ENCODE data around the gene SPATA21. TPM values are rescaled to one million over a fixed set of nuclear protein-coding genes. Genes with fewer than 3 reads are reported as not detected.
A peak's percentile ranks its signal among the peaks of the same experiment; 100 is the strongest.

Gene SPATA21
- total RNA-seq, 1 experiment from 2014 or later: not detected

DNA sequence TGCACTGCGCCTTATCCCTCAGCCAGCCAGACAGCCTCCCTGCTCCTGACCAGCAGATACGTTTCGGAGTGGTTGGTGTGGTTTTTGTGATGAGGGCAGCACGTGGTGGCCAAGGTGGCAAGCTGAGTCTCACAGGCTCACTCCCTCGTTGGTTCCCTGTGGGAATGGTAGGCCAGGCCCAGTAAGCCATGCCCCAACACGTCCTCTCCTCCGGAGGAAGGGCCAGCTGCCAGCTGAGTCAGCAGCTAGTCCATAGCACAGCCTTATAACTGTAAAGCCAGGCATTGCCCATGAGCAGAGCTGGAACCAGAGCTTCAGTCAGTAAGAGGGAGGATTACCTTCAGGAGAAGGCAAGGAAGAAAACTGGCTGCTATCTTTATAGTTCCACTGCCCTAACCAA is 40.6 kb downstream of the SPATA21 start:
- peak overlapping the region; percentile 75 for H3K27ac Mint-ChIP-seq

GRCh38 chr1:16394977-16395376 is 42.2 kb downstream of the SPATA21 start:
- H3K4me3 Mint-ChIP-seq: no peak overlapping the region
- no peak for TF ChIP-seq ZBTB21 (CRISPR knock-in tag; IDR thresholded peaks at IDR 0.05; ENCODE audit: borderline replicate concordance)
- TF ChIP-seq PRRX2 (CRISPR knock-in tag; IDR thresholded peaks at IDR 0.05): no peak
- TF ChIP-seq ZNF121 (CRISPR knock-in tag; IDR thresholded peaks at IDR 0.05): no peak
- TF ChIP-seq ATF2 (CRISPR knock-in tag; IDR thresholded peaks at IDR 0.05; ENCODE audit: borderline replicate concordance, low read depth): no peak
- TF ChIP-seq CBFB (CRISPR knock-in tag; IDR thresholded peaks at IDR 0.05; ENCODE audit: low read depth): no peak
- peaks cover 26% of the 10 kb centered on the region for H3K36me3 Mint-ChIP-seq
- H3K9me3 Mint-ChIP-seq: no peaks in the 10 kb centered on the region
- peaks cover 41% of the 10 kb centered on the region for H3K4me1 Mint-ChIP-seq
- no peaks in the 10 kb centered on the region; the same call in 1 of the 2 replicates for H3K27me3 Mint-ChIP-seq (ENCODE audit: low read depth)
- DNase-seq (ENCODE audit: low spot score): no peak
- no peak overlapping the region for H3K27ac Mint-ChIP-seq
- POLR2A ChIA-PET: no interaction called here
- CTCF ChIA-PET: no interaction called here
- ATAC-seq: no peak

More for the DNA sequence above, 40.6 kb downstream of the SPATA21 start:
- ChIA-PET CTCF (no interaction called here), POLR2A (no interaction called here)
- H3K4me3 Mint-ChIP-seq: no peak overlapping the region
- no peak for DNase-seq (ENCODE audit: low spot score)
- H3K27me3 Mint-ChIP-seq (ENCODE audit: low read depth): no peaks in the 10 kb centered on the region
- H3K4me1 Mint-ChIP-seq: peaks cover 25% of the 10 kb centered on the region
- no peak for ATAC-seq
- no peaks in the 10 kb centered on the region for H3K9me3 Mint-ChIP-seq
- TF ChIP-seq MYBL2 (CRISPR knock-in tag; IDR thresholded peaks at IDR 0.05) (no peak), ZNF416 (CRISPR knock-in tag; IDR thresholded peaks at IDR 0.05) (no peak), RELA (CRISPR knock-in tag; IDR thresholded peaks at IDR 0.05; ENCODE audit: borderline replicate concordance) (no peak), NR3C1 (CRISPR knock-in tag; conservative IDR thresholded peaks at IDR 0.05; ENCODE audit: low read depth) (no peak), CBFB (CRISPR knock-in tag; IDR thresholded peaks at IDR 0.05; ENCODE audit: low read depth) (no peak), NR1H2 (CRISPR knock-in tag; IDR thresholded peaks at IDR 0.05) (no peak)
- TF ChIP-seq, protein P1, sequence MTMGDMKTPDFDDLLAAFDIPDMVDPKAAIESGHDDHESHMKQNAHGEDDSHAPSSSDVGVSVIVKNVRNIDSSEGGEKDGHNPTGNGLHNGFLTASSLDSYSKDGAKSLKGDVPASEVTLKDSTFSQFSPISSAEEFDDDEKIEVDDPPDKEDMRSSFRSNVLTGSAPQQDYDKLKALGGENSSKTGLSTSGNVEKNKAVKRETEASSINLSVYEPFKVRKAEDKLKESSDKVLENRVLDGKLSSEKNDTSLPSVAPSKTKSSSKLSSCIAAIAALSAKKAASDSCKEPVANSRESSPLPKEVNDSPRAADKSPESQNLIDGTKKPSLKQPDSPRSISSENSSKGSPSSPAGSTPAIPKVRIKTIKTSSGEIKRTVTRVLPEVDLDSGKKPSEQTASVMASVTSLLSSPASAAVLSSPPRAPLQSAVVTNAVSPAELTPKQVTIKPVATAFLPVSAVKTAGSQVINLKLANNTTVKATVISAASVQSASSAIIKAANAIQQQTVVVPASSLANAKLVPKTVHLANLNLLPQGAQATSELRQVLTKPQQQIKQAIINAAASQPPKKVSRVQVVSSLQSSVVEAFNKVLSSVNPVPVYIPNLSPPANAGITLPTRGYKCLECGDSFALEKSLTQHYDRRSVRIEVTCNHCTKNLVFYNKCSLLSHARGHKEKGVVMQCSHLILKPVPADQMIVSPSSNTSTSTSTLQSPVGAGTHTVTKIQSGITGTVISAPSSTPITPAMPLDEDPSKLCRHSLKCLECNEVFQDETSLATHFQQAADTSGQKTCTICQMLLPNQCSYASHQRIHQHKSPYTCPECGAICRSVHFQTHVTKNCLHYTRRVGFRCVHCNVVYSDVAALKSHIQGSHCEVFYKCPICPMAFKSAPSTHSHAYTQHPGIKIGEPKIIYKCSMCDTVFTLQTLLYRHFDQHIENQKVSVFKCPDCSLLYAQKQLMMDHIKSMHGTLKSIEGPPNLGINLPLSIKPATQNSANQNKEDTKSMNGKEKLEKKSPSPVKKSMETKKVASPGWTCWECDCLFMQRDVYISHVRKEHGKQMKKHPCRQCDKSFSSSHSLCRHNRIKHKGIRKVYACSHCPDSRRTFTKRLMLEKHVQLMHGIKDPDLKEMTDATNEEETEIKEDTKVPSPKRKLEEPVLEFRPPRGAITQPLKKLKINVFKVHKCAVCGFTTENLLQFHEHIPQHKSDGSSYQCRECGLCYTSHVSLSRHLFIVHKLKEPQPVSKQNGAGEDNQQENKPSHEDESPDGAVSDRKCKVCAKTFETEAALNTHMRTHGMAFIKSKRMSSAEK (CRISPR knock-in tag; IDR thresholded peaks at IDR 0.05; ENCODE audit: borderline replicate concordance): no peak
- TF ChIP-seq, protein P2, sequence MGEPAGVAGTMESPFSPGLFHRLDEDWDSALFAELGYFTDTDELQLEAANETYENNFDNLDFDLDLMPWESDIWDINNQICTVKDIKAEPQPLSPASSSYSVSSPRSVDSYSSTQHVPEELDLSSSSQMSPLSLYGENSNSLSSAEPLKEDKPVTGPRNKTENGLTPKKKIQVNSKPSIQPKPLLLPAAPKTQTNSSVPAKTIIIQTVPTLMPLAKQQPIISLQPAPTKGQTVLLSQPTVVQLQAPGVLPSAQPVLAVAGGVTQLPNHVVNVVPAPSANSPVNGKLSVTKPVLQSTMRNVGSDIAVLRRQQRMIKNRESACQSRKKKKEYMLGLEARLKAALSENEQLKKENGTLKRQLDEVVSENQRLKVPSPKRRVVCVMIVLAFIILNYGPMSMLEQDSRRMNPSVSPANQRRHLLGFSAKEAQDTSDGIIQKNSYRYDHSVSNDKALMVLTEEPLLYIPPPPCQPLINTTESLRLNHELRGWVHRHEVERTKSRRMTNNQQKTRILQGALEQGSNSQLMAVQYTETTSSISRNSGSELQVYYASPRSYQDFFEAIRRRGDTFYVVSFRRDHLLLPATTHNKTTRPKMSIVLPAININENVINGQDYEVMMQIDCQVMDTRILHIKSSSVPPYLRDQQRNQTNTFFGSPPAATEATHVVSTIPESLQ (CRISPR knock-in tag; IDR thresholded peaks at IDR 0.05): no peak
- TF ChIP-seq, protein P3, sequence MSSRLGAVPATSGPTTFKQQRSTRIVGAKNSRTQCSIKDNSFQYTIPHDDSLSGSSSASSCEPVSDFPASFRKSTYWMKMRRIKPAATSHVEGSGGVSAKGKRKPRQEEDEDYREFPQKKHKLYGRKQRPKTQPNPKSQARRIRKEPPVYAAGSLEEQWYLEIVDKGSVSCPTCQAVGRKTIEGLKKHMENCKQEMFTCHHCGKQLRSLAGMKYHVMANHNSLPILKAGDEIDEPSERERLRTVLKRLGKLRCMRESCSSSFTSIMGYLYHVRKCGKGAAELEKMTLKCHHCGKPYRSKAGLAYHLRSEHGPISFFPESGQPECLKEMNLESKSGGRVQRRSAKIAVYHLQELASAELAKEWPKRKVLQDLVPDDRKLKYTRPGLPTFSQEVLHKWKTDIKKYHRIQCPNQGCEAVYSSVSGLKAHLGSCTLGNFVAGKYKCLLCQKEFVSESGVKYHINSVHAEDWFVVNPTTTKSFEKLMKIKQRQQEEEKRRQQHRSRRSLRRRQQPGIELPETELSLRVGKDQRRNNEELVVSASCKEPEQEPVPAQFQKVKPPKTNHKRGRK (CRISPR knock-in tag; IDR thresholded peaks at IDR 0.05; ENCODE audit: borderline replicate concordance): no peak
- peaks cover 26% of the 10 kb centered on the region for H3K36me3 Mint-ChIP-seq

Data from WTC11 (cell line).